ENCODE results near the gene DNAH3. TPM values are rescaled to one million over a fixed set of nuclear protein-coding genes. Genes with fewer than 3 reads are reported as not detected.

The DNAH3 gene
- total RNA-seq, 4 donors from 2014 or later = 0.66 TPM; not detected in 3

DNA sequence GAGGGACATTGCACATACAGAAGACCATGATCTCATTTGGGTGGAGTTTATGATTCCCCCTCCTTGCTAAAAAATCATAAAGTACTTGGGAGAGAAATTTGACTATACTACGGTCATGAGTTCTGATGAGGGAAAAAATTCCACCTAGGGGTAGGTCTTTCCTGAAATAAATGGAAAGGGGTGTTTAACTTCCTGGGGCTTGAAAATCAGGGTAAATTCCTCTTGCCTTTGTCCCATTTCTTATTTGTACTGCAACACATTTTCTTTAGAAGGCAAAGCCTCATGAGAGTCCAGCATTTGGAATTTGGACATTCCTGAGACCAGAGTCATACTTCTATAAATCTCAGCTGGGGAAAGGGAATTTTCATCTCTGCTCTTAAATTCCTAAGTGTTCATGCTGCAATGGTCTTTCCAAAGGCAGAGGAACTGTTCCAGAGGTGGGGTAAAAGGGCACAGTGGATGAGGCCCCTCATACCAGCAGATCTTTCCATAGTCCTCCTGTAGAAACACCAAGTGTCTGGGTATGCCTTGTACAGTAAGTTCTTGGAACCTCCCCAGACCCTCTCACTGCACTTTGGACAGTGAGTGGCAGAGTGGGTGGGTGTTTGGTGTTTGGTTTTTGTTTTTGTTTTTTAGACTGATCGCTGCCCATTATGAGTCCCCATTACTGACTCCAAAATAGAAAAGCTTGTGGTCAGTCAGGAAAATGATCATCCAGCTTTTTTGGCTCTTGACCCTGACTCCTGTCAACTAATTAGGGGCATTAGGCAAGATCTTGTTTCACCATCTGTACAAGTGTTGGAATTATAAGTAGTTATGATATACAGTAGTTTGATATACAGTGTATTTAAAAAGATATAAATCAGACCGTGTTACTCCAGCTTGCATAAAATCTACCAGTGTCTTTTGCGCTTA is 244.0 kb downstream of the DNAH3 start:
- no peak for TF ChIP-seq CTCF (IDR thresholded peaks at IDR 0.05; ENCODE audit: low read depth)

DNA sequence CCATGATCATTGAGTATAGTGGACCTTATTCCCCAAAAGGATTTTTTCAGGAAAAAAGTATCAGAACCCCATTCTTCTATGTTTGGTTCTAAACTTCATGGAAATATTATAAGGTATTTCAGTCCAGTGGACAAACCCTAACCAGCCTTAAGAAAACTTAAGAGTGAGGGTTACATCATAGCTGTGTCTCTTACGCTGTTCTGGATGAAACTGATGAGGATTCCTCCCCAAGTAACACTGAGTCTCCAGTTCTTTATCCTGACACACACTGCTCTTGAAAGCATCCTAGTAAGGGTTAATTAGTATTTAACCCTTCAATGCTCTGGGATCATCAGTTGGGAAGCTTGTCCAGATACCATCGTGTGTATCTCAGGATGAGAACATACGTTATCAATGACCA is 245.1 kb downstream of the DNAH3 start:
- no peak for TF ChIP-seq CTCF (IDR thresholded peaks at IDR 0.05; ENCODE audit: low read depth)

GRCh38 chr16:20904507-20905081 is 246.1 kb downstream of the DNAH3 start:
- TF ChIP-seq CTCF (IDR thresholded peaks at IDR 0.05; ENCODE audit: low read depth) = no peak

GRCh38 chr16:20903899-20904506 is 246.6 kb downstream of the DNAH3 start:
- no peak for TF ChIP-seq CTCF (IDR thresholded peaks at IDR 0.05; ENCODE audit: low read depth)

DNA sequence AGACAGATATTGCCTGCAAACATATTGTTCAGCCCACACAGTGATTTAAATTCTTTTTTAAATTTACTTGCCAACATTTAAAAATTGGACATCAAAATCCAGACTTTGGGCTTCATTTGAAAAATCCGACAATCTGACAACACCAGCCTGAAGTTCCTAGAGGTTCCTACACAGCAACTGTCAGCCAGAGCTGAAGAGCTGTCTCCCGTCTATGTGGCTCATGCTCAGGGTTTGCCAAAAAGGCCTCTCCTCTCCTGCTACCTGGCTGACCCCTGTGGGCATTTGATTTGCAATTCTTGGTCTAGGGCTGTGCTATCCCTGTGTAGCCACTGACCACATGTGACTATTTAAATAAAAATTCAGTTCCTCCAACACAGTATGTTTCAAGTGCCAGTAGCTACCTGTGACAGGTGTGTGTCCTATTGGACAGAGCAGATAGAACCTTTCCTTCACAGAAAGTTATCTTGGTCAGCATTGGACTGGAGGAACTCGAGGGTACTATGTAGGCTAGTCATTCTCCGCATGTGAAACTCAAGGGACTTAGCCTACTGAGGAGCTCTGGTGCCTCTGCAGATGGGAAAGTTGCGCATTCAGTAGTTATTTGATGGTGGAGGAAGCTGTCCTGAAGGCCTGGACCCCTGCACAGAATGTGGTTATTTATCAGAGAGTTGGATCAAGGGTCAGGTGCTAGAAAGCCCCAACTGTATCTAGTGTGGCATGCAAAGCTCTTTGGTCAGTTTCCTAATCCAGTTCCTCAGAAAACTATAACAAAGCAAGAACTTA is 247.3 kb downstream of the DNAH3 start:
- TF ChIP-seq CTCF (IDR thresholded peaks at IDR 0.05; ENCODE audit: low read depth) = no peak

DNA sequence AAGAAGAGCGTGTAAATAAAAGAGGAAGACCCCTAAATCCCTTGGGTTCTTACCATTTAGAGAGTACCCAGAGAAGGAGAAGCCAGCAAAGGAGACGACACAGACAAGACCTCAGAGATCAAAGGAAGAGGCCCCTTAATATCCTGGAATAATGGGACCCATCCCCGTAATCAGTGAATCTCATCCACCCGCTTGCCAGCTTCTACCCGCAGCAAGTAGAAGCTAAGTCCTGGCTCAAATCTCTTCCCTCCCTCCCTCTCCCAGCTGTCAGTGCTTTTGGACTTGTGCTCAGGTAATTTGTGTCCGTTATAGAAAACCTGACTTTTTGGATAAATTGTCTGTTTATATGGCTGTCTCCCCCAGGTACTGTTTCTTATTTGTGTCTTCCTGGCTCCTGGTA is 248.2 kb downstream of the DNAH3 start:
- TF ChIP-seq CTCF (IDR thresholded peaks at IDR 0.05; ENCODE audit: low read depth) = no peak
